SK-N-MC (cell line): ENCODE measurements around the gene CCDC116.

ENCODE experiments used
- DNase-seq: peaks from one replicate; pipeline ENCODE4 v3.0.0-alpha.2; 2011; ENCODE audit warnings: low read depth, low spot score
- H3K27ac ChIP-seq: fragments of 200-600 bp; sonication (generic); 2 replicates; pipeline ENCODE4 v1.5.1; 2016; ENCODE audit warnings: mixed run types
- H3K36me3 ChIP-seq: fragments of 200-600 bp; sonication (generic); 2 replicates; pipeline ENCODE4 v1.6.1; 2017; ENCODE audit warnings: antibody characterized with exemption, low read length, mixed read lengths; ENCODE audit not compliant: insufficient read depth
- H3K4me3 ChIP-seq: fragments of 200-600 bp; sonication (generic); 2 replicates; pipeline ENCODE4 v1.5.1; 2016
- H3K9ac ChIP-seq: fragments of 200-600 bp; sonication (generic); 2 replicates; pipeline ENCODE4 v1.8.0; 2017; ENCODE audit warnings: mixed run types, mixed read lengths; ENCODE audit not compliant: insufficient read length
- H3K9me3 ChIP-seq: fragments of 200-600 bp; sonication (generic); 2 replicates; pipeline ENCODE4 v1.6.1; 2017; ENCODE audit warnings: low read depth, mild to moderate bottlenecking, antibody characterized with exemption, low read length, moderate library complexity, mixed read lengths
- EZH2 ChIP-seq: fragments of 200-600 bp; sonication (generic); IDR thresholded peaks from one replicate; pipeline ENCODE4 v1.6.1; 2017; ENCODE audit warnings: antibody characterized with exemption
- FOXP2 ChIP-seq: optimal IDR thresholded peaks from 2 replicates; pipeline ENCODE3; 2011; ENCODE audit warnings: mild to moderate bottlenecking, moderate library complexity; ENCODE audit not compliant: insufficient read depth; ENCODE audit errors: extremely low read length, control extremely low read depth
- POLR2AphosphoS5 ChIP-seq: IDR thresholded peaks from 2 replicates; pipeline ENCODE4 v1.6.1; 2012; ENCODE audit warnings: mild to moderate bottlenecking, low read depth, low read length, borderline replicate concordance

CCDC116 gene

DNA sequence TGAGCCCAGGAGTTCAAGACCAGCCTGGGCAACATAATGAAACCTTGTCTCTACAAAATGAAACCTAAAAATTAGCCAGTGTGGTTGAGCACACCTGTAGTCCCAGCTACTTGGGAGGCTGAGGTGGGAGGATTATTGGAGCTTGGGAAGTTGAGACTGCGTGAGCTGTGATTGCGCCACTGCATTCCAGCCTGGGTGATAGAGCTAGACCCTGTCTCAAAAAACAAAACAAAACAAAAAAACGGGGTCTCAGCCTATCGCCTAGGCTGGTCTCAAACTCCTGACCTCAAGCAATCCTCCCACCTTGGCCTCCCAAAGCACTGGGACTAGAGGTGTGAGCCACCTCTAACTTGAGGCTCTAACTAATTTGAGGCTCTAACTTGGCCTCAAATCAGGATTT is 46.8 kb downstream of the CCDC116 start:
- Histone ChIP-seq H3K4me3 (no peak overlapping the region), H3K9me3 (no peaks in the 10 kb centered on the region), H3K36me3 (peaks cover 5% of the 10 kb centered on the region; the same call in 1 of the 2 replicates), H3K9ac (no peak overlapping the region), H3K27ac (no peak overlapping the region)
- TF ChIP-seq EZH2, result no peak
- no peak for TF ChIP-seq FOXP2
- no peak for TF ChIP-seq POLR2AphosphoS5
- no peak for DNase-seq

- Histone ChIP-seq H3K9me3 (no peaks in the 10 kb centered on the region), H3K9ac (no peak overlapping the region), H3K36me3 (no peaks in the 10 kb centered on the region; the same call in 1 of the 2 replicates), H3K27ac (no peak overlapping the region), H3K4me3 (no peak overlapping the region)
- TF ChIP-seq EZH2 (no peak), FOXP2 (no peak), POLR2AphosphoS5 (no peak)
- no peak for DNase-seq
These were observed 48.4 kb downstream of the CCDC116 start for GRCh38 chr22:21680830-21681565.

- Histone ChIP-seq H3K9ac (no peak overlapping the region), H3K4me3 (no peak overlapping the region), H3K9me3 (no peaks in the 10 kb centered on the region), H3K27ac (no peak overlapping the region), H3K36me3 (peaks cover 3% of the 10 kb centered on the region; the same call in 1 of the 2 replicates)
- TF ChIP-seq POLR2AphosphoS5 (no peak), FOXP2 (no peak), EZH2 (no peak)
- DNase-seq, result no peak
These were observed 49.2 kb downstream of the CCDC116 start for GRCh38 chr22:21681566-21682370.

DNA sequence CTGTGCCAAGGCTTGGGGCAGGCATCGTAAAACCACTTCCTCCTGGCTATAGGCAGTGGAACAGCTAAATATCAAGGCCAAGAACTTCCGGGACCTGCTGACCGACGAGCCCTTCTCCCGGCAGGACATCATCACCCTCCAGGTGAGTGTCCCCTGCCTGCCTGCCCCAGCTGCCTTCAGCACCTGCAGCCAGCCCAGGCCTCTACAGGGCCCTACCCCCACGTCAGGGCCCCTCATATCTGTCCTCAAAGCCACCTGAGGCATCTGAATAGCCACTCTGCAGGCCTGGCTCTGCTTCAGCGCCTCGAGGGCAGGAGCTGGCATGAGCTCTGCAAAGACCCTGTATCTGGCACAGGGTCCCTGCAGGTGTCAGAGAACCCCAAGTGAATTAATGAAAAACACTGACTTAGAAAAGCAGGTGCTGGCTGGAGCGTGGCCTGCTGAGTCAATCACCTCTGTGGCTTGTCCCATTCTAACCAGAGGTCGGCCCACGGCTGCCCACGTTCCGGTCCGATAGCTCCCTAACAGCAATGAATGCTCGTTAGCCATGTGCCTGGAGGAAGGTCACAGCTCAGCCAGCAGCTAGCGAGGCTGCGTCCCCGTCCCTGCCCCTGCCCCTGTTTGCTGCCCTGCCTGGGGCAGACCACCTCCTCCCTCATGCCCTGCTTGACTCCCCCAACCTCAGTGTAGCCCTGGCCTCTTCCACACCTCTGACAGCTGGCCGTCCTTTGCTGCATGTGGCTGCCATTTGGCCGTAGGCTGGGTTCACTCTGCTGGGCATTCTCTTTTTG is 50.0 kb downstream of the CCDC116 start:
- peaks cover 6% of the 10 kb centered on the region; the same call in 1 of the 2 replicates for H3K36me3 ChIP-seq
- no peak for TF ChIP-seq EZH2
- no peak for TF ChIP-seq POLR2AphosphoS5
- TF ChIP-seq FOXP2, result no peak
- no peak overlapping the region for H3K4me3 ChIP-seq
- no peak for DNase-seq
- no peak overlapping the region for H3K9ac ChIP-seq
- H3K9me3 ChIP-seq, result no peaks in the 10 kb centered on the region
- H3K27ac ChIP-seq, result no peak overlapping the region

- H3K9me3 ChIP-seq, result no peaks in the 10 kb centered on the region
- no peak for TF ChIP-seq POLR2AphosphoS5
- TF ChIP-seq FOXP2, result no peak
- no peak for TF ChIP-seq EZH2
- no peak overlapping the region for H3K27ac ChIP-seq
- H3K9ac ChIP-seq, result no peak overlapping the region
- no peak overlapping the region for H3K4me3 ChIP-seq
- peaks cover 6% of the 10 kb centered on the region; the same call in 1 of the 2 replicates for H3K36me3 ChIP-seq
- DNase-seq, result no peak
These were observed 50.8 kb downstream of the CCDC116 start for GRCh38 chr22:21683401-21683811.

GRCh38 chr22:21684492-21685163 is 52.1 kb downstream of the CCDC116 start:
- TF ChIP-seq FOXP2, result no peak
- no peak for TF ChIP-seq POLR2AphosphoS5
- no peak overlapping the region for H3K4me3 ChIP-seq
- no peak overlapping the region for H3K9ac ChIP-seq
- DNase-seq, result no peak
- H3K36me3 ChIP-seq, result peaks cover 6% of the 10 kb centered on the region; the same call in 1 of the 2 replicates
- H3K9me3 ChIP-seq, result no peaks in the 10 kb centered on the region
- H3K27ac ChIP-seq, result no peak overlapping the region

GRCh38 chr22:21685164-21685513 is 52.6 kb downstream of the CCDC116 start:
- Histone ChIP-seq H3K27ac (no peak overlapping the region), H3K36me3 (peaks cover 6% of the 10 kb centered on the region; the same call in 1 of the 2 replicates), H3K9ac (no peak overlapping the region), H3K4me3 (no peak overlapping the region), H3K9me3 (no peaks in the 10 kb centered on the region)
- TF ChIP-seq POLR2AphosphoS5 (no peak), EZH2 (no peak), FOXP2 (no peak)
- no peak for DNase-seq

- Histone ChIP-seq H3K9me3 (no peaks in the 10 kb centered on the region), H3K9ac (no peak overlapping the region), H3K4me3 (no peak overlapping the region), H3K27ac (no peak overlapping the region), H3K36me3 (peaks cover 6% of the 10 kb centered on the region; the same call in 1 of the 2 replicates)
- DNase-seq, result no peak
- TF ChIP-seq POLR2AphosphoS5, result no peak
- TF ChIP-seq EZH2, result no peak
- TF ChIP-seq FOXP2, result no peak
These were observed 53.6 kb downstream of the CCDC116 start for GRCh38 chr22:21686193-21686608.
